NT2/D1 (cell line): ENCODE measurements around the gene PHF24.

Source experiments
- SUZ12 ChIP-seq: IDR thresholded peaks from 2 replicates; pipeline ENCODE4 v1.6.1; 2011; ENCODE audit not compliant: insufficient read length, insufficient read depth; ENCODE audit errors: extremely low read depth
- YY1 ChIP-seq: IDR thresholded peaks from 2 replicates; pipeline ENCODE4 v1.6.1; 2011; ENCODE audit not compliant: insufficient read length, insufficient read depth
- ZNF274 ChIP-seq: IDR thresholded peaks from 2 replicates; pipeline ENCODE4 v1.6.1; 2011; ENCODE audit warnings: mild to moderate bottlenecking, low read depth, low read length

- TF ChIP-seq YY1 (no peak), ZNF274 (no peak), SUZ12 (no peak)
These were observed 30.3 kb downstream of the PHF24 start for GRCh38 chr9:34988218-34989002.
